Aorta (tissue), 5 donors: Measurements from ENCODE around the gene PCDH1. TPM values are rescaled to one million over a fixed set of nuclear protein-coding genes. Genes with fewer than 3 reads are reported as not detected.
A peak's percentile ranks its signal among the peaks of the same experiment; 100 is the strongest.

Source experiments
- ATAC-seq: fragments of 200-7000 bp; cut with Tn5 transposase; one replicate; pipeline ENCODE4 v1.9.1; 2022; ENCODE audit warnings: moderate library complexity; ENCODE audit not compliant: low FRiP score
- DNase-seq, 2 donors: peaks; one replicate each; pipeline ENCODE4 v3.0.0-alpha.2; 2020
- H3K27ac ChIP-seq, 2 donors: one replicate each; pipeline ENCODE4 v1.5.1; 2013; ENCODE audit warnings: low read length in 2 of 2, mild to moderate bottlenecking in 2 of 2, moderate library complexity in 2 of 2, control low read depth in 1 of 2, inconsistent platforms in 1 of 2, low read depth in 1 of 2
- H3K27me3 ChIP-seq, 2 donors: one replicate each; pipeline ENCODE4 v1.6.1; 2013; ENCODE audit warnings: control low read depth in 1 of 2, low read length in 1 of 2, mild to moderate bottlenecking in 1 of 2, moderate library complexity in 1 of 2; ENCODE audit not compliant: insufficient read depth in 2 of 2, control insufficient read depth in 1 of 2
- H3K36me3 ChIP-seq, 2 donors: one replicate each; pipeline ENCODE4 v1.6.1; 2013; ENCODE audit warnings: control low read depth in 1 of 2, low read length in 1 of 2, mild to moderate bottlenecking in 1 of 2; ENCODE audit not compliant: insufficient read depth in 2 of 2, control insufficient read depth in 1 of 2
- H3K4me1 ChIP-seq, 2 donors: one replicate each; pipeline ENCODE4 v1.6.1; 2013; ENCODE audit warnings: low read length in 2 of 2, control low read depth in 1 of 2, mild to moderate bottlenecking in 1 of 2, moderate library complexity in 1 of 2; ENCODE audit not compliant: insufficient read depth in 2 of 2, control insufficient read depth in 1 of 2
- H3K4me3 ChIP-seq, 2 donors: one replicate each; pipeline ENCODE4 v1.5.1; 2013; ENCODE audit warnings: low read length in 2 of 2, control low read depth in 1 of 2, mild to moderate bottlenecking in 1 of 2
- H3K9me3 ChIP-seq: one replicate; pipeline ENCODE4 v1.6.1; 2013; ENCODE audit warnings: mild to moderate bottlenecking, low read length; ENCODE audit not compliant: control insufficient read depth
- WGBS, 2 donors: extraction: QIAGEN DNeasy Blood & Tissue Kit; methylation state at CpG; one replicate each; pipeline ENCODE4 v1.1.7; 2013; 5-methylcytosine and 5-hydroxymethylcytosine counted together
- intact Hi-C, 2 donors: fragments of 100-400 bp; cut with DNase I; formaldehyde crosslinking; loops; one replicate each; pipeline versions ENCODE4 v1.14.2 to v1.15.0; 2022
- polyA plus RNA-seq, 2 donors: library from polyadenylated mRNA; stranded (reverse); fragments of 200-250 nt; gene quantifications; one replicate each; pipeline ENCODE4 v1.2.3, GENCODE V29; 2013
- total RNA-seq, 2 donors: library from RNA; stranded (reverse); fragmentation: NEBNext Ultra II Directional; extraction: Animal tissue kit (Norgen Biotek cat#: 25700); gene quantifications; one replicate each; pipeline ENCODE4 v1.2.1, GENCODE V29; 2021
- donor health status: healthy with polysubstance abuse.
- donor health status: Bipolar disorder and iron deficiency.
- donor health status: DM: no; HTN: no; CAD: no.
- donor health status: DM: no; HTN: no; CAD: no.
- donor health status: DM: yes; HTN: yes; CAD: no.

The PCDH1 gene
- total and polyA plus RNA-seq, 4 donors, result 1.4 to 41.9 (median 15.9) TPM

- Histone ChIP-seq H3K4me3 (no peak overlapping the region), H3K36me3 (no peaks in the 10 kb centered on the region), H3K9me3 (no peaks in the 10 kb centered on the region), H3K4me1 (no peaks in the 10 kb centered on the region), H3K27me3 (no peaks in the 10 kb centered on the region), H3K27ac (no peak overlapping the region)
- ATAC-seq, result no peak
- intact Hi-C loops, result no loop called here
- 1% methylated on average over 35 of the region's 35 CpGs for WGBS, 2 donors
- DNase-seq, result peak in 1 of 2 donors; percentile 80
Observed at GRCh38 chr5:141883184-141883891, 5.1 kb upstream of the PCDH1 start.

GRCh38 chr5:141882594-141883183 lies 4.5 kb upstream of the PCDH1 start:
- H3K4me3 ChIP-seq, result no peak overlapping the region
- ATAC-seq (no peak), DNase-seq (no peak)
- intact Hi-C loops, result no loop called here
- H3K27me3 ChIP-seq, result no peaks in the 10 kb centered on the region
- WGBS, 2 donors, result 9 to 11% methylated on average over 13 of the region's 13 CpGs
- no peak overlapping the region for H3K27ac ChIP-seq
- H3K9me3 ChIP-seq, result no peaks in the 10 kb centered on the region
- no peaks in the 10 kb centered on the region for H3K4me1 ChIP-seq
- no peaks in the 10 kb centered on the region for H3K36me3 ChIP-seq

GRCh38 chr5:141881886-141882285 lies 3.7 kb upstream of the PCDH1 start:
- no peak for DNase-seq
- Histone ChIP-seq H3K4me1 (no peaks in the 10 kb centered on the region), H3K4me3 (no peak overlapping the region), H3K36me3 (no peaks in the 10 kb centered on the region), H3K27me3 (no peaks in the 10 kb centered on the region), H3K9me3 (no peaks in the 10 kb centered on the region), H3K27ac (no peak overlapping the region)
- ATAC-seq, result no peak
- 15 to 22% methylated on average over 4 of the region's 4 CpGs for WGBS, 2 donors
- intact Hi-C loops, result no loop called here

- intact Hi-C loops, result no loop called here
- no peak for ATAC-seq
- no peaks in the 10 kb centered on the region for H3K36me3 ChIP-seq
- DNase-seq, result no peak
- H3K4me1 ChIP-seq, result peaks cover 0 to 1% of the 10 kb centered on the region in 2 donors
- H3K4me3 ChIP-seq, result no peak overlapping the region
- no peaks in the 10 kb centered on the region for H3K27me3 ChIP-seq
- no peaks in the 10 kb centered on the region for H3K9me3 ChIP-seq
- no peak overlapping the region for H3K27ac ChIP-seq
- WGBS, 2 donors, result 15 to 18% methylated on average over 8 of the region's 8 CpGs
Observed at GRCh38 chr5:141880961-141881801, 3.0 kb upstream of the PCDH1 start.

GRCh38 chr5:141879941-141880738 lies 1.9 kb upstream of the PCDH1 start:
- H3K27ac ChIP-seq, result no peak overlapping the region
- no peaks in the 10 kb centered on the region for H3K36me3 ChIP-seq
- DNase-seq (no peak), ATAC-seq (no peak)
- no peaks in the 10 kb centered on the region for H3K27me3 ChIP-seq
- H3K4me1 ChIP-seq, result peaks cover 0 to 1% of the 10 kb centered on the region in 2 donors
- 24 to 30% methylated on average over 7 of the region's 7 CpGs for WGBS, 2 donors
- no peak overlapping the region for H3K4me3 ChIP-seq
- no peaks in the 10 kb centered on the region for H3K9me3 ChIP-seq
- intact Hi-C loops, result loop anchor here (1.0 to 5.0 kb wide), 4 partner anchors 82 to 187 kb away; no protein-coding TSS in a partner anchor

GRCh38 chr5:141879426-141879759 lies 1.2 kb upstream of the PCDH1 start:
- Histone ChIP-seq H3K27ac (no peak overlapping the region), H3K4me3 (no peak overlapping the region), H3K4me1 (peaks cover 0 to 1% of the 10 kb centered on the region in 2 donors), H3K9me3 (no peaks in the 10 kb centered on the region), H3K27me3 (no peaks in the 10 kb centered on the region), H3K36me3 (no peaks in the 10 kb centered on the region)
- intact Hi-C loops, result loop anchor here (1.0 to 5.0 kb wide), 4 partner anchors 83 to 187 kb away; no protein-coding TSS in a partner anchor
- DNase-seq (no peak), ATAC-seq (no peak)
- 0 to 1% methylated on average over 2 of the region's 2 CpGs for WGBS, 2 donors

- WGBS, 2 donors, result 0% methylated on average over 38 to 40 of the region's 40 CpGs
- Histone ChIP-seq H3K4me3 (peak overlapping the region; percentile 37 to 47), H3K36me3 (no peaks in the 10 kb centered on the region), H3K4me1 (peaks cover 0 to 1% of the 10 kb centered on the region in 2 donors), H3K9me3 (no peaks in the 10 kb centered on the region), H3K27me3 (no peaks in the 10 kb centered on the region), H3K27ac (no peak overlapping the region)
- peak; percentile 93 to 94 for DNase-seq
- peak; percentile 93 for ATAC-seq
- intact Hi-C loops, result loop anchor here (1.0 to 5.0 kb wide), 4 partner anchors 83 to 186 kb away; no protein-coding TSS in a partner anchor
Observed at GRCh38 chr5:141878711-141879425, 658 bp upstream of the PCDH1 start.
